NT2/D1 (cell line): Measurements from ENCODE around the gene C1orf185.

Experiments used
- SUZ12 ChIP-seq: IDR thresholded peaks from 2 replicates; pipeline ENCODE4 v1.6.1; 2011; ENCODE audit not compliant: insufficient read length, insufficient read depth; ENCODE audit errors: extremely low read depth
- YY1 ChIP-seq: IDR thresholded peaks from 2 replicates; pipeline ENCODE4 v1.6.1; 2011; ENCODE audit not compliant: insufficient read length, insufficient read depth
- ZNF274 ChIP-seq: IDR thresholded peaks from 2 replicates; pipeline ENCODE4 v1.6.1; 2011; ENCODE audit warnings: mild to moderate bottlenecking, low read depth, low read length

DNA sequence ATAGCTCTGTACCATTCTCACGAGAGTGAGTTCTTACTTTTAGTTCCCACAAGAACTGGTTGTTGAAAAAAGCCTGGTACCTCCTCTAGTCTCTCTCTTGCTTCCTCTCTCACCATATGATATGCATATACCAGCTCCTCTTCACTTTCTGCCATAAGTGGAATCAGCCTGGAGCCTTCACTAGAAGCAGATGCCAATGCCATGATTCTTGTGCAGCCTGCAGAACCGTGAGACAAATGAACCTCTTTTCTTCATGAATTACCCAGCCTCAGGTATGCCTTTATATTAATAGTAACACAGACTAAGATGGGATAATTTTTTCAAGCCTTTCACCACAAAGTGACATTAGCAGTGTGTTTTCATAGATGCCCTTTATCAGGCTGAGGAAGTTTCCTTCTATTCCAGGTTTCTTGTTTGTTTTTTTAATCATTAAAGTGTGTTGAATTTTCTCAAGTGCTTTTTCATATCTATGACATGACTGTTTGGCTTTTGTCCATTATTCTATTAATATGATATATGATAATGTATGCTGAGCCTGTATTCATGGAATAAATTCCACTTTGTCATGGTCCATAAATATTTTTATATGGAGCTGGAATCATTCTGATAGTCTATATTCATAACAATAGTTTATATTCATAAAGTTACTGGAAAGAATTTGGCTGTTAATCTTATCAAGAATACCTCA lies 40.7 kb upstream of the C1orf185 start:
- TF ChIP-seq ZNF274, result no peak
- TF ChIP-seq SUZ12, result no peak
- TF ChIP-seq YY1, result no peak
